ENCODE data around the gene ZNF518A.
"Not testable (repeated sequence)": the region's sequence is repeated elsewhere in the genome, so short reads cannot be mapped to it uniquely, and the experiment has no call there.

The ZNF518A gene

GRCh38 chr10:96176985-96177384 lies 46.9 kb downstream of the ZNF518A start:
- H3K4me1 ChIP-seq (ENCODE audit: insufficient read depth, low read length), result no peaks in the 10 kb centered on the region
- H3K9me3 ChIP-seq (ENCODE audit: control insufficient read depth, insufficient read depth, low read length), result no peaks in the 10 kb centered on the region; the same call in 1 of the 2 replicates
- no peak overlapping the region for H3K9ac ChIP-seq (ENCODE audit: low read depth, low read length)

GRCh38 chr10:96188421-96188820 lies 58.3 kb downstream of the ZNF518A start:
- Histone ChIP-seq H3K36me3 (ENCODE audit: insufficient read depth, low read length) (no peaks in the 10 kb centered on the region), H3K9me3 (ENCODE audit: control insufficient read depth, insufficient read depth, low read length) (peaks cover 4% of the 10 kb centered on the region; the same call in 1 of the 2 replicates), H3K4me1 (ENCODE audit: insufficient read depth, low read length) (no peaks in the 10 kb centered on the region), H3K9ac (ENCODE audit: low read depth, low read length) (no peak overlapping the region)

More at GRCh38 chr10:96176985-96177384, 46.9 kb downstream of the ZNF518A start:
- H3K36me3 ChIP-seq (ENCODE audit: insufficient read depth, low read length), result no peaks in the 10 kb centered on the region

GRCh38 chr10:96188916-96189315 lies 58.8 kb downstream of the ZNF518A start:
- Histone ChIP-seq H3K36me3 (ENCODE audit: insufficient read depth, low read length) (no peaks in the 10 kb centered on the region), H3K9ac (ENCODE audit: low read depth, low read length) (no peak overlapping the region), H3K4me1 (ENCODE audit: insufficient read depth, low read length) (no peaks in the 10 kb centered on the region), H3K9me3 (ENCODE audit: control insufficient read depth, insufficient read depth, low read length) (peaks cover 4% of the 10 kb centered on the region; the same call in 1 of the 2 replicates)

- H3K9me3 ChIP-seq (ENCODE audit: control insufficient read depth, insufficient read depth, low read length); H3K9ac ChIP-seq (ENCODE audit: low read depth, low read length); H3K36me3 ChIP-seq (ENCODE audit: insufficient read depth, low read length); H3K4me1 ChIP-seq (ENCODE audit: insufficient read depth, low read length): not testable (repeated sequence)
Measured at GRCh38 chr10:96189505-96189904, 59.4 kb downstream of the ZNF518A start.

- Histone ChIP-seq H3K36me3 (ENCODE audit: insufficient read depth, low read length) (no peaks in the 10 kb centered on the region), H3K9ac (ENCODE audit: low read depth, low read length) (no peak overlapping the region), H3K9me3 (ENCODE audit: control insufficient read depth, insufficient read depth, low read length) (no peaks in the 10 kb centered on the region), H3K4me1 (ENCODE audit: insufficient read depth, low read length) (peaks cover 11% of the 10 kb centered on the region)
Measured at GRCh38 chr10:96201525-96201924, 71.4 kb downstream of the ZNF518A start.

- H3K9me3 ChIP-seq (ENCODE audit: control insufficient read depth, insufficient read depth, low read length), result no peaks in the 10 kb centered on the region
- no peak overlapping the region for H3K9ac ChIP-seq (ENCODE audit: low read depth, low read length)
- no peaks in the 10 kb centered on the region for H3K36me3 ChIP-seq (ENCODE audit: insufficient read depth, low read length)
- peaks cover 11% of the 10 kb centered on the region for H3K4me1 ChIP-seq (ENCODE audit: insufficient read depth, low read length)
Measured at GRCh38 chr10:96205580-96205979, 75.5 kb downstream of the ZNF518A start.

- Histone ChIP-seq H3K9me3 (ENCODE audit: control insufficient read depth, insufficient read depth, low read length) (no peaks in the 10 kb centered on the region), H3K36me3 (ENCODE audit: insufficient read depth, low read length) (no peaks in the 10 kb centered on the region), H3K4me1 (ENCODE audit: insufficient read depth, low read length) (peaks cover 11% of the 10 kb centered on the region), H3K9ac (ENCODE audit: low read depth, low read length) (no peak overlapping the region)
Measured at GRCh38 chr10:96208271-96208670, 78.2 kb downstream of the ZNF518A start.

- H3K36me3 ChIP-seq (ENCODE audit: insufficient read depth, low read length), result no peaks in the 10 kb centered on the region
Measured at GRCh38 chr10:96208946-96209345, 78.8 kb downstream of the ZNF518A start.

GRCh38 chr10:96211764-96212163 lies 81.7 kb downstream of the ZNF518A start:
- Histone ChIP-seq H3K4me1 (ENCODE audit: insufficient read depth, low read length) (no peaks in the 10 kb centered on the region), H3K36me3 (ENCODE audit: insufficient read depth, low read length) (no peaks in the 10 kb centered on the region), H3K9me3 (ENCODE audit: control insufficient read depth, insufficient read depth, low read length) (no peaks in the 10 kb centered on the region), H3K9ac (ENCODE audit: low read depth, low read length) (no peak overlapping the region)

More at GRCh38 chr10:96208946-96209345, 78.8 kb downstream of the ZNF518A start:
- Histone ChIP-seq H3K9ac (ENCODE audit: low read depth, low read length) (no peak overlapping the region), H3K4me1 (ENCODE audit: insufficient read depth, low read length) (peaks cover 11% of the 10 kb centered on the region), H3K9me3 (ENCODE audit: control insufficient read depth, insufficient read depth, low read length) (no peaks in the 10 kb centered on the region)

- H3K4me1 ChIP-seq (ENCODE audit: insufficient read depth, low read length), result no peaks in the 10 kb centered on the region
- no peaks in the 10 kb centered on the region for H3K36me3 ChIP-seq (ENCODE audit: insufficient read depth, low read length)
- H3K9me3 ChIP-seq (ENCODE audit: control insufficient read depth, insufficient read depth, low read length), result no peaks in the 10 kb centered on the region
- H3K9ac ChIP-seq (ENCODE audit: low read depth, low read length), result no peak overlapping the region
Measured at GRCh38 chr10:96212911-96213310, 82.8 kb downstream of the ZNF518A start.
